Coronary artery (tissue), 2 donors: ENCODE results near the gene DGCR2.
A peak's percentile ranks its signal among the peaks of the same experiment; 100 is the strongest.
"Not testable (repeated sequence)": the region's sequence is repeated elsewhere in the genome, so short reads cannot be mapped to it uniquely, and the experiment has no call there.

ENCODE experiments used
- DNase-seq: peaks from one replicate; pipeline ENCODE4 v3.0.0-alpha.2; 2017; ENCODE audit warnings: low spot score
- H3K27ac ChIP-seq, 2 donors: fragments of 200-600 bp; sonication (generic); one replicate each; pipeline ENCODE4 v1.5.1; 2016 to 2019
- H3K4me3 ChIP-seq: fragments of 200-600 bp; sonication (generic); 2 replicates; pipeline ENCODE4 v1.5.1; 2016; ENCODE audit warnings: mild to moderate bottlenecking, moderate library complexity
- CTCF ChIP-seq: fragments of 200-600 bp; sonication (generic); IDR thresholded peaks from one replicate; pipeline ENCODE4 v1.5.1; 2019; ENCODE audit warnings: antibody characterized with exemption

DGCR2 gene

GRCh38 chr22:19035474-19036228 lies 86.6 kb downstream of the DGCR2 start:
- H3K27ac ChIP-seq: no peak overlapping the region
- H3K4me3 ChIP-seq: no peak overlapping the region
- no peak for DNase-seq
- no peak for TF ChIP-seq CTCF

GRCh38 chr22:19035126-19035473 lies 87.1 kb downstream of the DGCR2 start:
- H3K4me3 ChIP-seq, DNase-seq, H3K27ac ChIP-seq: not testable (repeated sequence)

GRCh38 chr22:19034724-19035120 lies 87.5 kb downstream of the DGCR2 start:
- not testable (repeated sequence) for DNase-seq, H3K4me3 ChIP-seq, H3K27ac ChIP-seq

GRCh38 chr22:19034031-19034723 lies 88.0 kb downstream of the DGCR2 start:
- not testable (repeated sequence) for DNase-seq, H3K27ac ChIP-seq, H3K4me3 ChIP-seq

- not testable (repeated sequence) for H3K4me3 ChIP-seq, H3K27ac ChIP-seq, DNase-seq
These were observed 88.7 kb downstream of the DGCR2 start for GRCh38 chr22:19033568-19033905.

GRCh38 chr22:19032898-19033567 lies 89.2 kb downstream of the DGCR2 start:
- not testable (repeated sequence) for DNase-seq, H3K27ac ChIP-seq, H3K4me3 ChIP-seq

GRCh38 chr22:19032156-19032785 lies 89.9 kb downstream of the DGCR2 start:
- DNase-seq, H3K27ac ChIP-seq, H3K4me3 ChIP-seq: not testable (repeated sequence)

- DNase-seq, H3K4me3 ChIP-seq: not testable (repeated sequence)
These were observed 91.3 kb downstream of the DGCR2 start for GRCh38 chr22:19030889-19031252.

GRCh38 chr22:19030226-19030888 lies 91.9 kb downstream of the DGCR2 start:
- H3K4me3 ChIP-seq, DNase-seq, H3K27ac ChIP-seq: not testable (repeated sequence)

More at GRCh38 chr22:19030889-19031252, 91.3 kb downstream of the DGCR2 start:
- H3K27ac ChIP-seq: not testable (repeated sequence)

- DNase-seq, H3K27ac ChIP-seq: not testable (repeated sequence)
- peak overlapping the region; percentile 10 for H3K4me3 ChIP-seq
These were observed 92.8 kb downstream of the DGCR2 start for GRCh38 chr22:19029113-19030103.

GRCh38 chr22:19028060-19028455 lies 94.2 kb downstream of the DGCR2 start:
- H3K27ac ChIP-seq, DNase-seq, H3K4me3 ChIP-seq: not testable (repeated sequence)

GRCh38 chr22:19027371-19028059 lies 94.7 kb downstream of the DGCR2 start:
- DNase-seq, H3K4me3 ChIP-seq, H3K27ac ChIP-seq: not testable (repeated sequence)

- not testable (repeated sequence) for H3K27ac ChIP-seq, H3K4me3 ChIP-seq, DNase-seq
These were observed 96.1 kb downstream of the DGCR2 start for GRCh38 chr22:19026080-19026479.

GRCh38 chr22:19024956-19025489 lies 97.2 kb downstream of the DGCR2 start:
- not testable (repeated sequence) for H3K4me3 ChIP-seq

GRCh38 chr22:19023931-19024330 lies 98.3 kb downstream of the DGCR2 start:
- not testable (repeated sequence) for DNase-seq, H3K4me3 ChIP-seq, H3K27ac ChIP-seq

More at GRCh38 chr22:19024956-19025489, 97.2 kb downstream of the DGCR2 start:
- H3K27ac ChIP-seq, DNase-seq: not testable (repeated sequence)
